Measurements from ENCODE around the gene ABHD18.

GRCh38 chr4:128068918-128069317 lies 103.7 kb downstream of the ABHD18 start:
- TF ChIP-seq CTCF (IDR thresholded peaks at IDR 0.05) = peak; percentile 47; the same call in 1 of the 2 replicates
- no peak for TF ChIP-seq REST (IDR thresholded peaks at IDR 0.05; ENCODE audit: low read depth, low read length)
- no peak for TF ChIP-seq EZH2phosphoT487 (IDR thresholded peaks at IDR 0.05; ENCODE audit: borderline replicate concordance, low read depth)
- no peak for TF ChIP-seq RFX5 (IDR thresholded peaks at IDR 0.05; ENCODE audit: low read length)
